Hepatocyte (in vitro differentiated cells): ENCODE measurements around the gene RAPGEF4. TPM values are rescaled to one million over a fixed set of nuclear protein-coding genes. Genes with fewer than 3 reads are reported as not detected.

Experiments
- DNase-seq: peaks from one replicate; pipeline ENCODE4 v3.0.0-alpha.2; 2016; ENCODE audit warnings: low spot score
- H2AFZ ChIP-seq: fragments of 200-600 bp; sonication (generic); 2 replicates; pipeline ENCODE4 v1.6.0; 2016; ENCODE audit warnings: antibody characterized with exemption, mild to moderate bottlenecking
- H3K27ac ChIP-seq: fragments of 200-600 bp; sonication (generic); 2 replicates; pipeline ENCODE4 v1.5.1; 2016; ENCODE audit warnings: mild to moderate bottlenecking
- H3K27me3 ChIP-seq: fragments of 200-600 bp; sonication (generic); 2 replicates; pipeline ENCODE4 v1.6.1; 2016
- H3K36me3 ChIP-seq: fragments of 200-600 bp; sonication (generic); replicated peaks from 2 replicates; pipeline ENCODE4 v1.5.1; 2016; ENCODE audit warnings: low read depth; ENCODE audit not compliant: insufficient read depth
- H3K4me1 ChIP-seq: fragments of 200-600 bp; sonication (generic); 2 replicates; pipeline ENCODE4 v1.5.1; 2016; ENCODE audit warnings: mild to moderate bottlenecking, moderate library complexity; ENCODE audit not compliant: insufficient read depth
- H3K4me2 ChIP-seq: fragments of 200-600 bp; sonication (generic); 2 replicates; pipeline ENCODE4 v1.6.0; 2016
- H3K4me3 ChIP-seq: fragments of 200-600 bp; sonication (generic); 2 replicates; pipeline ENCODE4 v1.5.1; 2016; ENCODE audit warnings: mild to moderate bottlenecking
- H3K79me2 ChIP-seq: fragments of 200-600 bp; sonication (generic); 2 replicates; pipeline ENCODE4 v1.6.0; 2017; ENCODE audit warnings: mild to moderate bottlenecking
- H3K9me2 ChIP-seq: fragments of 200-600 bp; sonication (generic); replicated peaks from 2 replicates; pipeline ENCODE4 v1.6.0; 2017; ENCODE audit warnings: mild to moderate bottlenecking; ENCODE audit not compliant: insufficient read depth
- H3K9me3 ChIP-seq: fragments of 200-600 bp; sonication (generic); 2 replicates; pipeline ENCODE4 v1.5.1; 2016; ENCODE audit warnings: low read depth, mild to moderate bottlenecking
- H4K20me1 ChIP-seq: fragments of 200-600 bp; sonication (generic); 2 replicates; pipeline ENCODE4 v1.6.0; 2016; ENCODE audit warnings: mild to moderate bottlenecking; ENCODE audit not compliant: insufficient read depth, poor library complexity, severe bottlenecking
- EZH2 ChIP-seq: fragments of 200-600 bp; sonication (generic); IDR thresholded peaks from 2 replicates; pipeline ENCODE4 v1.6.1; 2016; ENCODE audit warnings: antibody characterized with exemption, mild to moderate bottlenecking, borderline replicate concordance
- EZH2phosphoT487 ChIP-seq: fragments of 200-600 bp; sonication (generic); IDR thresholded peaks from one replicate; pipeline ENCODE4 v1.6.1; 2018; ENCODE audit warnings: antibody characterized with exemption, mild to moderate bottlenecking, low read depth, moderate library complexity; ENCODE audit not compliant: unreplicated experiment, severe bottlenecking
- WGBS: methylation state at CpG from one replicate; pipeline ENCODE4 v1.1.6; 2016; ENCODE audit warnings: low lambda C conversion rate; ENCODE audit errors: missing lambda C conversion rate; 5-methylcytosine and 5-hydroxymethylcytosine counted together
- polyA plus RNA-seq: library from polyadenylated mRNA; unstranded; fragments of >200 nt; fragmentation: Nextera tagmentation; extraction: Ambion mirVana; gene quantifications from 2 replicates; pipeline ENCODE4 v1.2.1, GENCODE V29; 2016
- total RNA-seq: library from RNA; depleted of rRNA; stranded (reverse); fragments of >200 nt; gene quantifications from 2 replicates; pipeline ENCODE4 v1.2.3, GENCODE V29; 2014
- TF ChIP-seq, protein P1 (sequence below): fragments of 200-600 bp; sonication (generic); IDR thresholded peaks from 2 replicates; pipeline ENCODE4 v1.5.1; 2016; ENCODE audit warnings: antibody characterized with exemption, mild to moderate bottlenecking; ENCODE audit not compliant: poor library complexity

Gene RAPGEF4
- total and polyA plus RNA-seq, 2 experiments from 2014 or later = 1.9 to 2.0 TPM

DNA sequence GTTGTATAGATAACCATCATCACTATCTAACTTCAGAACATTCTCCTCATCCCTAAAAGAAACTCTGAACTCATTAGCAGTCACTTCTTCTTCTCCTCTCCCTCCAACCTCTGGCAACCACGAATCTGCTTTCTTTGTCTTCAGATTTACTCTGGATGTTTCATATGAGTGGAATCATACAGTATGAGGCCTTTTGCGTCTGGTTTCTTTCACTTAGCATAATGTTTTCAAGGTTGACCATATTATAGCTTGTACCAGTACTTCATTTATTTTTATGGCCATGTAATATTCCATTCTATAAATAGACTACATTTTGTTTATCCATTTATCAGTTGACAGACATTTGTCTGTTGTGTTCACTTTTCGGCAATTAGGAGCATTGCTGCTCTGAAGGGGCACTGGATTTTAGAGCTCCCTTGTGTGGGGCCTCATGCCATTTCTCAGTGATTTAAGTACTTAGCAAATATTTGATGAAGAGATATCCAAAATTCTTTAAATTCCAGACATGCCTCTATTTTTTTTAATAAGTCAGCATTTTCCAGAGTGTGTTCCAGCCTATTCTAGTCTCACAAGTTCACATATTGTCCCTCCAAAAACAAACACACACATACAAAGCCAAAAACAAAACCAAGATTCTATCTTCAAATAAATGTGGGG, 317.5 kb downstream of the RAPGEF4 start:
- WGBS = 74% methylated on average over 3 of the region's 3 CpGs
- Histone ChIP-seq H3K9me2 (no peaks in the 10 kb centered on the region), H3K4me3 (no peak overlapping the region), H3K27ac (peak overlapping the region; percentile 14), H3K4me1 (peaks cover 21% of the 10 kb centered on the region), H3K9me3 (no peaks in the 10 kb centered on the region), H3K36me3 (no peaks in the 10 kb centered on the region), H3K79me2 (no peaks in the 10 kb centered on the region), H3K27me3 (no peaks in the 10 kb centered on the region), H3K4me2 (no peak overlapping the region), H2AFZ (no peak overlapping the region), H4K20me1 (no peaks in the 10 kb centered on the region)
- TF ChIP-seq EZH2phosphoT487 (no peak), EZH2 (no peak)
- TF ChIP-seq, protein P1, sequence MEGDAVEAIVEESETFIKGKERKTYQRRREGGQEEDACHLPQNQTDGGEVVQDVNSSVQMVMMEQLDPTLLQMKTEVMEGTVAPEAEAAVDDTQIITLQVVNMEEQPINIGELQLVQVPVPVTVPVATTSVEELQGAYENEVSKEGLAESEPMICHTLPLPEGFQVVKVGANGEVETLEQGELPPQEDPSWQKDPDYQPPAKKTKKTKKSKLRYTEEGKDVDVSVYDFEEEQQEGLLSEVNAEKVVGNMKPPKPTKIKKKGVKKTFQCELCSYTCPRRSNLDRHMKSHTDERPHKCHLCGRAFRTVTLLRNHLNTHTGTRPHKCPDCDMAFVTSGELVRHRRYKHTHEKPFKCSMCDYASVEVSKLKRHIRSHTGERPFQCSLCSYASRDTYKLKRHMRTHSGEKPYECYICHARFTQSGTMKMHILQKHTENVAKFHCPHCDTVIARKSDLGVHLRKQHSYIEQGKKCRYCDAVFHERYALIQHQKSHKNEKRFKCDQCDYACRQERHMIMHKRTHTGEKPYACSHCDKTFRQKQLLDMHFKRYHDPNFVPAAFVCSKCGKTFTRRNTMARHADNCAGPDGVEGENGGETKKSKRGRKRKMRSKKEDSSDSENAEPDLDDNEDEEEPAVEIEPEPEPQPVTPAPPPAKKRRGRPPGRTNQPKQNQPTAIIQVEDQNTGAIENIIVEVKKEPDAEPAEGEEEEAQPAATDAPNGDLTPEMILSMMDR = no peak
- no peak for DNase-seq

DNA sequence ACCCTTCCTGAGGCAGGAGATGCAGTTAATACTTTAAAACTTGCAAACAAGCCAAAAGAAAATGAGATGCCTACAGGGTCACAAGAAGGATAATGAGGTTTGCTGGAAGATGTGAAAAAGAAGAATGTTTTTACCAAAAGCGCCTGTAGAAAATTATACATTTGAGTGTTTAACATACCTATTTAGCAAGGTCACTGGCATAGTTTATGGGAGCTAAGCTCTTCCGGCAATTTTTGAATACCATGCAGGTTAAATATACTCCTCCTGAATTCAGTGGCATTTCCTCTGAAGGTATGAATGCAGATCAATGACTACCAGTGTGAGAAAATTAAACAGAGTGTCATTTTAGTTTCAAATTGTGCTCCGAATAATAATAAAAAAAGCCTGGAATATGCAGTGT, 318.8 kb downstream of the RAPGEF4 start:
- TF ChIP-seq, protein P1 = no peak
- TF ChIP-seq EZH2 (no peak), EZH2phosphoT487 (no peak)
- Histone ChIP-seq H3K4me2 (no peak overlapping the region), H3K27me3 (no peaks in the 10 kb centered on the region), H3K4me3 (no peak overlapping the region), H3K9me3 (no peaks in the 10 kb centered on the region), H3K27ac (no peak overlapping the region), H3K79me2 (no peaks in the 10 kb centered on the region), H3K36me3 (no peaks in the 10 kb centered on the region), H3K4me1 (peaks cover 15% of the 10 kb centered on the region), H4K20me1 (no peaks in the 10 kb centered on the region), H3K9me2 (no peaks in the 10 kb centered on the region), H2AFZ (no peak overlapping the region)
- 71% methylated on average over 3 of the region's 3 CpGs for WGBS
- no peak for DNase-seq

DNA sequence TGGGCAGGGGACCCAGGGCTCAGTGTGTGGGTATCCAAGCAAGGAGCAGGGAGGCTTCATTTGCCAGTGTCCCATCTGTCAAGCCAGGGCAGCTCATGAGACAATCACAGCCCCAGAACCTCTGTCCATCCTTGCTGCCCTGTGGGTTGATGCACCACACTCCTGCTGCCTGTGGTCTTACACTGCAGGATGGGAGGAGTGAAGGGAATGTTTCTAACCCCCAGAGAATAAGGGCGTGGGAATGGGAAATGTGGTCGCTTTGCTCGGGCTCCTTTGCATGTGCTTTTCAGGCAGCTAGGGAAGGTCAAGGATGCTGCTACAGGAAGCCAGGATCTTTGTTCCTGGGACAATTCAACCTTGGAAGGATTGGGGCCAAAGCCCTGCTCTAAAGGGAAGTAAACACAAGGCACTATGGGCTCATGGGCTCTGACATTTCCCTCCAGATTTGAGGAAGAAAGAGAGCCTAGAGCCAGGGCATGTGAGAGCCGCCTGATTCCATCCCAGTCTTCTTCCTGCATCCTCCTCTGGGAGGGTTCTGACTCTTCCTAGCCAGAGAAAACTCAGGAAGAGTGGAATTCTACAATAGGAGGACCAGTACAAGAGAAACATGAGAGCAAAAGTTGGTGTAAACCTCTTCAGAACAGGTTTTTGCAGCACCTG, 321.2 kb downstream of the RAPGEF4 start:
- H3K27me3 ChIP-seq = no peaks in the 10 kb centered on the region
- H4K20me1 ChIP-seq = no peaks in the 10 kb centered on the region
- H3K4me2 ChIP-seq = no peak overlapping the region
- H3K9me2 ChIP-seq = no peaks in the 10 kb centered on the region
- WGBS = 88% methylated on average over 4 of the region's 4 CpGs
- no peak for DNase-seq
- H3K79me2 ChIP-seq = no peaks in the 10 kb centered on the region
- no peak overlapping the region for H2AFZ ChIP-seq
- H3K4me3 ChIP-seq = no peak overlapping the region
- H3K9me3 ChIP-seq = no peaks in the 10 kb centered on the region
- no peaks in the 10 kb centered on the region for H3K4me1 ChIP-seq
- no peak for TF ChIP-seq EZH2phosphoT487
- TF ChIP-seq, protein P1 = no peak
- no peak for TF ChIP-seq EZH2
- H3K27ac ChIP-seq = no peak overlapping the region
- no peaks in the 10 kb centered on the region for H3K36me3 ChIP-seq
